GM12872 (cell line): ENCODE measurements around the gene CCSER2.

Source experiments
- TF ChIP-seq, protein P1 (sequence below): IDR thresholded peaks from 3 replicates; pipeline ENCODE4 v1.5.1; 2011; ENCODE audit warnings: low read depth, mild to moderate bottlenecking, low read length, moderate library complexity; ENCODE audit not compliant: insufficient read depth

The CCSER2 gene

DNA sequence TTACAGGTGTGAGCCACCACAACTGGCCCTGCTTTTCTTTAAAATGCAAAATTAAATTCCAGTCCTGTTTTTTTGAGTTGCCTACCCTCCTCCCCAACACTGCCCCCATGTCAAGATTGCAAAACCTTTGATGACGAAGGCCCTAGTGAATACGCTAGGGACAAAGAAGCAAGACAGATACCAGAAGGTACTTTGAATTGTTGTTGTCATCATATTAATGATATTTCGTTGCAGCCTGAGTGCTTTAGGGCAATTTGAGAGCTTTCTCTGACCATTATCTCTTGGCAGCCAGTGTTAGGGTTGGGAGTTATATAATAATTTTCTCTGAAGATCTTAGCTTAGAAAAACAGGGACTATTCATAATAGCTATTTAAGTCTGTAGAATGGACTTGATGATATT is 7.1 kb downstream of the CCSER2 start:
- TF ChIP-seq, protein P1, sequence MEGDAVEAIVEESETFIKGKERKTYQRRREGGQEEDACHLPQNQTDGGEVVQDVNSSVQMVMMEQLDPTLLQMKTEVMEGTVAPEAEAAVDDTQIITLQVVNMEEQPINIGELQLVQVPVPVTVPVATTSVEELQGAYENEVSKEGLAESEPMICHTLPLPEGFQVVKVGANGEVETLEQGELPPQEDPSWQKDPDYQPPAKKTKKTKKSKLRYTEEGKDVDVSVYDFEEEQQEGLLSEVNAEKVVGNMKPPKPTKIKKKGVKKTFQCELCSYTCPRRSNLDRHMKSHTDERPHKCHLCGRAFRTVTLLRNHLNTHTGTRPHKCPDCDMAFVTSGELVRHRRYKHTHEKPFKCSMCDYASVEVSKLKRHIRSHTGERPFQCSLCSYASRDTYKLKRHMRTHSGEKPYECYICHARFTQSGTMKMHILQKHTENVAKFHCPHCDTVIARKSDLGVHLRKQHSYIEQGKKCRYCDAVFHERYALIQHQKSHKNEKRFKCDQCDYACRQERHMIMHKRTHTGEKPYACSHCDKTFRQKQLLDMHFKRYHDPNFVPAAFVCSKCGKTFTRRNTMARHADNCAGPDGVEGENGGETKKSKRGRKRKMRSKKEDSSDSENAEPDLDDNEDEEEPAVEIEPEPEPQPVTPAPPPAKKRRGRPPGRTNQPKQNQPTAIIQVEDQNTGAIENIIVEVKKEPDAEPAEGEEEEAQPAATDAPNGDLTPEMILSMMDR = no peak

DNA sequence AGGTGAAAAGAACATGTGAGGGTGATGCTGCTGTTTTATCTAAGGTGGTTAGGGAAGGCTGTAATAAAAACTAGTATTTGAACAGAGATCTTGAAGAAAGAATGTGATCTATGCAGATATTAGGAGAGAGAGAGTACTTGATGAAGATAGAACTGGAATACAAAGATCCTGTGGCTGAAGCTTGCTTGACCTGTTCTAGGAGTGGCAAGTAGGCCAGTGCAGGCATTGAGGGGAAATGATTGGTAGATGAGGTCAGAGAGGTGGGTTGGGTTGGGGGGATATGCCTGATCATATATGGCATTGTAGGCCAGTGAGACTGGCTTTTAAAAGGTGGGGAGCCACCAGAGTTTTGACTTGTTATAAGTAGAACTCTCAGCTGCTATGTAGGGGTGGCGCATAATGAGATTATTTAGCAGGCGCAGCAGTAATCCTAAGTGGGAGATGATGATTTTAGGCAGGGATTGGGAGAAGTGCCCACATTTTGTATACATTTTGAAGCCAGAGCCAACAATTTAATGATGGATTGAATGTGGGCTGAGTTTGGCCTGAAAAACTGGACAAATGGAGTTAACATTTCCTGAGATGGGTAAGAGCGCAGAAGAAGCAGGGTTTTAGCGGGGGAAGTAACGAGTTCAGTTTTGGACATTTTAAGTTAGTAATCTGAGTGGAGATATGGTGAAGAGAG is 8.2 kb downstream of the CCSER2 start:
- TF ChIP-seq, protein P1 = no peak

DNA sequence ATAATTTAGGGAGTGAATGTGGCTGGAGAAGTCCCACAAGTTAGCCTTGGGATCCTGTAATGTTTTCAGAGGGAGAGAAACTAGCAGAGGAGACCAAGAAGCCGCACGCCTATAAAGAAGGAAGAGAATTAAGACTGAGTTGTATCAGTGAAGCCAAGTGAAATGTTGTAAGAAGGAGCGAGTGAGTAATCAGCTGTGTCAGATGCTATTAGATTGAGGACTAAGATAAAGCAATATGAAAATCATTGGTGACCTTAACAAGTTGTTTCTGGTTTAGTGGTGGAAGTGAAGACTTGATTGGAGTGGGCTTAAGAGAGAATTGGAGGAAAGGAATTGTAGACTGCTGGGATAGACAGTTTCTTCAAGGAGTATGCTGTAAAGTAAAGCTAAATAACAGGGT is 8.8 kb downstream of the CCSER2 start:
- TF ChIP-seq, protein P1 = no peak

DNA sequence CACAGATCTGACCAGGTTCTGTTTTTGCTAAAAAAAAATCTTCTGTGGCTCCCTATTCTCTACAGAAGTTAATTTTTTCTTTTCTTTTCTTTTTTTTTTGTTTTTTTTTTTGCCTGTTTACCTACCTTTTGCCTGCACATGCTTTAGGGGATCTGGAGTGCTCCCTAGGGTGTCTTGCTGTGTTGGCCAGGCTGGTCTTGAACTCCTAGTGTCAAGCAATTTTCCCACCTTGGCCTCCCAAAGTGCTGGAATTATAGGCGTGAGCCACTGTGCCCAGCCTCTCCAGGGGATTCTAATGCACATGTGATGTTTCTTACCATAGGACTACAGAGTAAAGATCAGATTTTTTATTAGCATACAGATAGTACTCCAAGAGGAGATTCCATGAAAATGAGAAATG is 10.6 kb downstream of the CCSER2 start:
- TF ChIP-seq, protein P1 = no peak

DNA sequence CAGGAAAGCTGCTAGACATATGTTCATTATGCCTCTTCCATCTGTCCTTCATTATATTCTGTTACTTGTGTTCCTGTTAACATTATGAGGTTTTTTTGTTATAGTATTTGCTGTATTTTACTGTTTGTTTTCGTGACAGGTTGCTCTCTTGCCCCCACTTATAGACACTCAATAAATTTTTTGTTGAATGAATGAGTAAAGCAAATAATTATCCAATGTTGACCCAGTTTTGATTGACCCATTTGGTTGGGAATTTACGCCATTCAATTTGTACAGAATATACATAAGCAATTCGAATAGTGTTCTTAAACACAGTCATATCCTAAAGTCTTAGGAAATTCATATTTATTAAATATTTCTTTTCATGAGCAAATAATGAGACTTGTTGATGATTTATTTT is 11.8 kb downstream of the CCSER2 start:
- TF ChIP-seq, protein P1 = no peak

DNA sequence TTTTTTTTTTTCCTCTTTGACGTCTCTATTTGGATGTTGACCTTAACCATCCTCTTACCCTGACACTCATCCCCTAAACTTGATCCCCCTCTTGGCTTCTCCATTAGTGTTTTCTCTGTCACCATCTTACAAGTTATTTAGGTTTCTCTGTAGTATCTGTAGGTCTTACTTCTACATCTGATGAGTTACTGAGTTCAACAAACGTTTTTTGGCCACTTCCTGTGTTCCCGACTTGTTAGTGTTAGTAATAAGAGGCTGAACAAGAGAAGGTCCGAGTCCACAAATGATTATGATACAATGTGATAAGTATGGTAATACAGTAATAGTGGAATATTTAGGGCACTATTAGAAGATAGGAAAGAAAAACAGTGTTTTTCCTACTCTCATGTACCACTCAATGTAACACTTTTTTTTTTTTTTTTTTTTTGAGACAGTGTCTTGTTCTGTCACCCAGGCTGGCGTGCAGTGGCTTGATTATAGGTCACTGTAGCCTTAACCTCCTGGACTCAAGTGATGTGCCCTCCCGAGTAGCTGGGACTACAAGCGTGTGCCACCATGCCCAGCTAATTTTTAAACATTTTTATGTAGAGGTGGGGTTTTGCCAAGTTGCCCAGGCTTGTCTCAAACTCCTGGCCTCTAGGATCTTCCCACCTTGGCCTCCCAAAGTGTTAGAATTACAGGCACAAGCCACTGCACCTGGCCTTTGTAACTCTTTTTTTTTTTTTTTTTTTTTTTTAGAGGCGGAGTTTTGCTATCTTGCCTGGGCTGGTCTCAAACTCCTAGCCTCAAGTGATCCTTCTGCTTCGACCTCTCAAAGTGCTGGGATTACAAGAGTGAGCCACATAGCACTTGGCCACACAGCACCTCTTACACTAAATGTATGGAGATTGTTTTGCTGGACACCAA is 12.5 kb downstream of the CCSER2 start:
- TF ChIP-seq, protein P1 = no peak

DNA sequence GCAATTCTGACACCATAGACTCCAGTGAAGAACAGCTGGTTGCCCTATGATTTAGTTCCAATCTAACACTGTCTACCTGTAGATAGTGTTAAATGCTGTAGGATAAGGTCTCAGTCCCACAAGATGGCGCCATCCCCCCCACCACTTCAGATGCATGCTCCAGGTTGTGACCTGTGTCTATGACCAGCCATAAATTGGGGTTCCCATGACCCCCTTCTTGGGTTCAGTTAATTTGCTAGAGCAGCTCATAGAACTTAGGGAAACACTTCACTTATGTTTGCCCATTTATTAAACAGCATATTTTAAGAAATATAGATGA is 13.1 kb downstream of the CCSER2 start:
- TF ChIP-seq, protein P1 = no peak
